Keratinocyte (primary cell): ENCODE results near the gene SPOP.

Experiments used
- CTCF ChIP-seq, 3 experiments: IDR thresholded peaks in 1 of 3; conservative IDR thresholded peaks in 1 of 3; optimal IDR thresholded peaks in 1 of 3; 2 replicates in 2 of 3; 3 replicates in 1 of 3; pipeline versions ENCODE3 to v1.5.1; 2011; ENCODE audit warnings: low read length in 3 of 3, mild to moderate bottlenecking in 3 of 3, moderate library complexity in 2 of 3, control low read depth in 1 of 3, inconsistent platforms in 1 of 3; ENCODE audit not compliant: insufficient read depth in 2 of 3; ENCODE audit errors: extremely low read depth in 1 of 3
- EZH2 ChIP-seq: IDR thresholded peaks from one replicate; pipeline ENCODE4 v1.6.1; 2012; ENCODE audit warnings: inconsistent platforms, mild to moderate bottlenecking, low read length, moderate library complexity

GRCh38 chr17:49596613-49597244 is 81.2 kb downstream of the SPOP start:
- TF ChIP-seq EZH2 (no peak), CTCF (optimal IDR thresholded peaks at IDR 0.05 in 1 of 3, IDR thresholded peaks at IDR 0.05 in 1 of 3, conservative IDR thresholded peaks at IDR 0.05 in 1 of 3; ENCODE audit: extremely low read depth in 1 of 3, insufficient read depth in 2 of 3, low read length in 3 of 3) (no peak)
